Activated T-helper 9 cell treated with anti-CD3 and anti-CD28 coated beads, Interleukin-2, amount 50 U/mL, for 16 hours (primary cell): ENCODE measurements around the gene EPB41.
A peak's percentile ranks its signal among the peaks of the same experiment; 100 is the strongest.
"Not testable (repeated sequence)": the region's sequence is repeated elsewhere in the genome, so short reads cannot be mapped to it uniquely, and the experiment has no call there.

Source experiments
- DNase-seq: peaks from one replicate; pipeline ENCODE4 v3.0.0-alpha.2; 2020; ENCODE audit warnings: low read depth

Gene EPB41

GRCh38 chr1:29112705-29113412 is 198.5 kb downstream of the EPB41 start:
- DNase-seq, result no peak

- no peak for DNase-seq
Observed at GRCh38 chr1:29113413-29114117, 199.2 kb downstream of the EPB41 start.

DNA sequence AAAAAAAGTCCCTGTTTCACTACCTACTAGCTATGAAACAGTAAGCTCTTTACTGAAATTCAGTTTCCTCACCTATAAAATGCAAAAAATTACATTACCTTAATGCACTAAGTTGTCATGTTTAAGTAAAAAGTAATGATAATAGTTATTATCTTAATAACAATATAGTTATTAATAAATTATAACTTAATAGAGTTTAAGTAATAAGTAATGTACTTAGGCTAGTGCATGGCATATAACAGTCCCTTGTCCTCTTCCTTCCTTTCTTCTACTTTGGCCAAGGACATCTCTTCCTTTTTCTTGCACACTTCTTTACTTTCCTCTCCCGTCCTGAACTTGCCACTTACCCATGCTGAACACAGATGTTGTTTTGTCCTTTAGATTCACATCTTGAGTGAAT is 200.3 kb downstream of the EPB41 start:
- DNase-seq, result no peak

GRCh38 chr1:29117381-29117780 is 203.0 kb downstream of the EPB41 start:
- DNase-seq, result no peak

DNA sequence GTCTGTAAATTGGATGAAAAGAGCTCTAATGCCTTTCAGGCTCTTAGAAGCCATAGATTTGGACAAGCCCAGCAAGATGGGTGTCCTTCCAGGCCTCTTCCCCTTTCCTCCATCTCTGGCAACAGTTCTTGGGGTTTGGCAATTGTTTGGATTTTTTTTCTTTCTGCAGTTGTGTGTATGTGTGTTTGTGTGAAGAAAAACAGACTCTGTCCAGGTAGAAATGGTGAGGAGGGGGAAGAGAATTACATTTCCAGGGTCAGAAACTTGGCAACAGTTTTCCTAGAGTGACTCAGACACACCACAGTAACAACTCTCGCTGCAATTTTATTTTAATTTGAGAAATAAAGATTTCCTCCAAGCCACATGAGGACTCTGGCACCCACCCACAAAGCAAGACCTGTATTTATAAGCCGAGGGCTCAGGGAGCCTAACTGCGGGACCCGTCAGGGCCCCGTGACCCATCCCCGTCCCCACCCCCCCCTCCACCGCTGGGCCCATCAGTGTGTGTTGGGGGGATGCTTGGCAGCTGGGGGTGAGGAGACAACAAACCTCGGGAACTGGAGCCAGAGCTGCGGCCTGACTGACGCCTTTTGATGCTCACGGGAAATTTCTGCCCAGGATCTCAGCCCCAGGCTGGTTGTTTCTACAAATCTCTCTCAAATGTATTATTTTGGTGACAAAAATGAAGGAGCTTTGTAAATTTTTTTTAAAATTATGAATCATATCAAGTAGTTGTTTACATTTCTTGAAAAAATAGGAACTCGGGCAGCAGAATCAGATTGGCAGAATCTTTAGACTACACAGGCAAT is 205.0 kb downstream of the EPB41 start:
- DNase-seq, result no peak

GRCh38 chr1:29120367-29120766 is 206.0 kb downstream of the EPB41 start:
- no peak for DNase-seq

DNA sequence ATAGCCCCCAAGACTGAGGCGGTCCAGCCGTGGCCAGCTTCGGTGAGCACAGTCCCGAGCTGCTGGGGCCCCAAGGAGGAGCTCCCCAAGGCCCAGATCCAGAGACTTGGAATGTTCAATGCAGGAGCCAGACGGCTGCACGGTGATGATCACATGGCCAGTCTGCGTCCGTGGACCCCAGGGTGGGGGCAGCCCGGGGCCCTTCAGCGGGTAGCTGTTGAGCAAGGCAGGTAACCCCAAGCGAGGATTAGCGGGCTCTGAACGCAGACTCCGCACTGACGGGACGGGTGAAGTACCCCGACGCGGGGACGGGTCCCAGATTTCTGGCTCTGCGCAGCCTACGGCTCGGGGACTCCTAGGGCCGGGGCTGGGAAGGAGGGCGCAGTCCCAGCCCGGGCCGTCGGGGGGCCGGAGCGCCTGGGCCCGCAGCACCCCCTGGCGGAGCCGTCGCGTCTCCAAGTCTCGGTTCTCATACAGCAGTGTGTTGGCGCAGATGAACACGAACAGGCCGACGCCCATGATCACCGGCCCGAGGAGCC is 206.6 kb downstream of the EPB41 start:
- DNase-seq, result peak; percentile 48

- DNase-seq, result no peak
Observed at GRCh38 chr1:29121516-29121935, 207.2 kb downstream of the EPB41 start.

DNA sequence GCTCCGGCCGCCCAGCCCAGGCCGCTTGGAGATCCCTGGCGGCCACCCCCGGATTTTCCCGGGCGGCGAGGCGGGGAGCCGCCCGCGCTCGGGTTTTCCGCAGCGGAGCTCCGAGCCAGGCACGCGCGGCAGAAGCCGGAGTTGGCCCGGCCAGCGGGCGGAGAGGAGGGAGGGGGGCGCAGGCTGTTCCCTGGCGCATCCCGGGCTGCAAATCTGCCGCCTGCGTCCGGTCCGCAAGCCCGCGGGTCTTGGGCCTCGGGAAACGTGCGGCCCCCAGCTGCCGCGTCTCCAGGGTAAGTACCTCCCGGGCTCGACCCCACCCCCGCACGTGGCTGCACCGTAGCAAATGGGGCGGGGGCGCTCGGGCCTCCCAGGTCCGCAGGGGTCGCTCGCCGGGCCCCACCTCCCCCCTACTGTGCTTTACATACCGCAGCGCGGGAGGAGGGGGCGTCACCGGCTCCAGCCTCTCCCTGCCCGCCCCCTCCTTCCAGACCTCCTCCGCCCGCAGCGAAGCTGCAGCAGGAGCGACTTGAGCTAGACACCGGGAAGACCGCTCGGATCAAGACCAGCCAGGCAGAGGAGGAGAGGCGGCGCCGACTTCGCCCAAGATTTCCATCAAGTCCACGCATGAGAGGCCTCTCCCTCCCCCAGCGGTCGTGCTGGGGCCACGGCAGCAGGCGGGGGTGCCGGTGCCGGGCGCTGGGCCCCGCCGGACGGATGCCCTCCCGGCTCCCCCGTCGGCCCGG is 207.7 kb downstream of the EPB41 start:
- no peak for DNase-seq

- DNase-seq, result no peak
Observed at GRCh38 chr1:29122682-29123052, 208.3 kb downstream of the EPB41 start.

GRCh38 chr1:29123053-29123886 is 208.9 kb downstream of the EPB41 start:
- DNase-seq, result no peak

DNA sequence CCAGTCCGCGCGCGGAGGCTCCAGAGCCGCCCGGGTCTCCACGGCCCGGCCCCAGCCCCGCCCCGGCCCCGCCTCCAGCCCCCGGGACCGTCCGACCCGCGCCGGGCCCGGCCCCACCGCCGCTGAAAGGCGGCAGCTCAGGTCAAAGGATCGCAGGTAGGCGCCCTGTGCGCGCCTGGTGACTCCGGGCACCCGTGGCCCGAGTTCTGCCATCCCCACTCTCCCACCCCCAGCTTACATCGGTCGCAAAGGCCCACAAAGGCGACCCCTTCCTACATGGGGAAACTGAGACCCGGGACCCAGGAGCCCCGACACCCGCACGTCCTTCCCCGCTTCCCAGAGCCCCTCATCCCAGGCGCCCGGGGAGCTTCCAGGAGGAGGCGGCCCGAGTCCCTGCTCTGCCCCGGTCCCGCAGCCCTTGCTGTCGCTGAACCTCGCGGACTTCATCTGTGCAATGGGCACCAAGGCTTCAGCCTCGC is 209.6 kb downstream of the EPB41 start, which contains the start of gene TMEM200B:
Gene TMEM200B (minus strand): TSS at position 17 of the 479 bp plus-strand sequence. CDS start 2,075 bp downstream, outside the sequence.
- no peak for DNase-seq

GRCh38 chr1:29124366-29125236 is 210.2 kb downstream of the EPB41 start:
- DNase-seq, result peak; percentile 29

GRCh38 chr1:29125237-29125641 is 210.9 kb downstream of the EPB41 start:
- no peak for DNase-seq

DNA sequence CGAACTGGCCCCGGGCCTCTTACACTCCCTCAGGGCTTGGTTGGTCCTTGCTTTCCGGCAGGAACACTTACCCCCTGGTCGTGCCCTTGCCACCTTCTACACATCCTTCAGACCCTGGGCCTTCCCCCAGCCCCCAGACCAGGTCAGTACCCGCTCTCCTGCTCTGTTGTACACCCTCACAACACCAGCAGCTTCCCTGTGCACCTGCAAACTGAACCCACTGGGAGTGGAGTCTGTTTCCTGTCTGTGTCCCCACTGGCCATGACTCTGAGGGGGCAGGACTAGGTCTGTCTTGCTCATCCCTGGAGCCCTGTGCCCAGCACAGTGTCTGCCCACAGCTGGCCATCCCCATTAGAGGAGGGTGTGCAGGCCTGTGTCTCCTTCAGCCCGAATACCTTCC is 211.4 kb downstream of the EPB41 start:
- no peak for DNase-seq

- no peak for DNase-seq
Observed at GRCh38 chr1:29126198-29126597, 211.8 kb downstream of the EPB41 start.

- no peak for DNase-seq
Observed at GRCh38 chr1:29128739-29129138, 214.4 kb downstream of the EPB41 start.

GRCh38 chr1:29129916-29130315 is 215.5 kb downstream of the EPB41 start:
- no peak for DNase-seq

GRCh38 chr1:29131056-29131455 is 216.7 kb downstream of the EPB41 start:
- not testable (repeated sequence) for DNase-seq
